ENCODE results near the gene CARMIL1.

- no peak for TF ChIP-seq POLR2AphosphoS5 (IDR thresholded peaks at IDR 0.05; ENCODE audit: low read depth, low read length)
- no peak for TF ChIP-seq POLR2A (IDR thresholded peaks at IDR 0.05; ENCODE audit: low read depth, low read length)
- no peak for TF ChIP-seq TAF1 (IDR thresholded peaks at IDR 0.05; ENCODE audit: low read depth, low read length)
- no peak for TF ChIP-seq SPI1 (IDR thresholded peaks at IDR 0.05; ENCODE audit: low read depth, low read length)
- TF ChIP-seq PAX5 (IDR thresholded peaks at IDR 0.05; ENCODE audit: insufficient read depth, low read length, severe bottlenecking), result no peak
- no peak for TF ChIP-seq POU2F2 (IDR thresholded peaks at IDR 0.05; ENCODE audit: low read depth, low read length)
These were observed 24.5 kb upstream of the CARMIL1 start for GRCh38 chr6:25254671-25255070.
